Measurements from ENCODE around the gene KLK2.

Gene KLK2

DNA sequence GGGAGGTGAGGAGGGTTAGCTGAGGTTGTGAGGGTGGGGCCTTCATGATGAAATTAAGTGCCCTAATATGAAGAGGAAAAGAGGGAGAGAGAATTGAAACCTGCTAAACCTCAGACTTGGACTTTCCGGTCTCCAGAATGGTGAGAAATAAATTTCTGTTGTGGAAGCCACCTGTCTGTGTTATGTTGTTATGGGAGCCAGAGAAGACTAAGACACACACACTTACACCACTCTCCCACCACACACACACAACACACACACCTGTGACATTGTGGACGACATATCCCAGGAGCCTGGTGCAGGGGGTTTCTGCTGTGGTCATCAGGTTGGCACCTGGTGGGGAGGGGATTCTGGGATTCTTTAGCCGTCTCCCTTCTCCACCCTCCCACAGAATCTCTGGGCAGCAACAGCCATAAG, 24.0 kb downstream of the KLK2 start:
- DNase-seq (ENCODE audit: insufficient read length, low spot score) (no peak), FAIRE-seq (no peak)
- TF ChIP-seq SPI1 (IDR thresholded peaks at IDR 0.05; ENCODE audit: low read depth, low read length) (peak; percentile 25; the same call in 1 of the 2 replicates), TAF1 (IDR thresholded peaks at IDR 0.05; ENCODE audit: low read depth, low read length) (no peak)

DNA sequence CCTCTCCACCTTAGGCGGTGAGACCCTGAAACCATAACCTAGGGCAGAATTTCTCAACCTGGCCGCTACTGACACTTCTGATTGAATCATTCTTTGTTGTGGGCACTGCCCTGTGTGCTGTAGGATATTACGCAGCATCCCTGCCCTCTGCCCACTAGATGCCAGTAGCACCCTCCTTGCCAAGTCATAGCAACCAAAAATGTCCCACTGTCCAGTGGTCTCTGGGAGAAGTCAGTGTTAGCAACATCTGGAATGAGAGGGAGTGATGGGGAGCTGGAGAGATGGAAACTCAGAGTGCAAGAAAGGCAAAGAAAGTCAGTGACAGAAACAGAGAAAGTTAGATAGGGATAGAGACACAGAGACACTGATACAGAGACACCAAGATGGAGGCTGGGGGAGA, 24.4 kb downstream of the KLK2 start:
- no peak for FAIRE-seq
- DNase-seq (ENCODE audit: insufficient read length, low spot score), result no peak
- TF ChIP-seq POLR2AphosphoS5 (IDR thresholded peaks at IDR 0.05; ENCODE audit: low read depth, low read length) (no peak), SPI1 (IDR thresholded peaks at IDR 0.05; ENCODE audit: low read depth, low read length) (no peak), POU2F2 (IDR thresholded peaks at IDR 0.05; ENCODE audit: low read depth, low read length) (no peak), TAF1 (IDR thresholded peaks at IDR 0.05; ENCODE audit: low read depth, low read length) (no peak), POLR2A (IDR thresholded peaks at IDR 0.05; ENCODE audit: low read depth, low read length) (no peak), PAX5 (IDR thresholded peaks at IDR 0.05; ENCODE audit: insufficient read depth, low read length, severe bottlenecking) (no peak)

DNA sequence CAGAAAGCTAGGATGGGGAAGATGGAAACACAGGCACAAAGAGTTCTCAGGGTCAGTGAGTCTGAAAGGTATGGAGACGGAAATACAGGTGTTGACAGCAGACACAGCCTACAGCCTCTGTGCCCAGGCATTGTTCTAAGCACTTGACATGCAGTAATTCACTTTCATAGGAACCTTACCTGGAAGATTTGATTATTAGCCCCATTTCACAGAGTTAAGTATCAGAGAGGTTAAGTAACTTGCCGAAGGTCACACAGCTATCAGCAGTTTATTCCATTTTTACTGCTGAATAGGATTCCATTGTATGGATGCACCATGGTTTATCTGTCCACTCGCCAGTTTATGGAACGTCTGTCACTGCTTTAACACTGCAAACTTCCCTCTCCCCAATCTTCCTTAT, 24.8 kb downstream of the KLK2 start:
- FAIRE-seq (no peak), DNase-seq (ENCODE audit: insufficient read length, low spot score) (no peak)
- TF ChIP-seq POLR2AphosphoS5 (IDR thresholded peaks at IDR 0.05; ENCODE audit: low read depth, low read length), result no peak
- TF ChIP-seq POU2F2 (IDR thresholded peaks at IDR 0.05; ENCODE audit: low read depth, low read length), result no peak

DNA sequence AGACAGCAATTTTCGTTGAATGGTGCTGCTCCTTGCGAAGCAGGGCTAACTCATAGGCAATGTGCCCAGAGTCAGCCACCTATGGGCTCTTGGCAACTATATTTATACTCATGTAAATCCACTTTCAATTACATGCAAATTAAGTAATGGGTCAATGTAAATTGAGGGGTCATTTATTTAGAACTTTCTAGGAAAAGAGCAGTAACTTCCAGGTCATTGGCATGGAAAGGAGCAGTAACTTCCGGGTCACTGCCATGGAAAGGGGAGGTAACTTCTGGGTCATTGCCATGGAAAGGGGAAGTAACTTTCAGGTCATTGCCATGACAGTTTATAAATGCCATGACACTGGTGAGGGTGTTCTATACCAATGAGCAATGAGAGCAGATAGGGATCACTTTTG, 26.3 kb downstream of the KLK2 start:
- FAIRE-seq, result peak; percentile 72
- DNase-seq (ENCODE audit: insufficient read length, low spot score), result no peak

DNA sequence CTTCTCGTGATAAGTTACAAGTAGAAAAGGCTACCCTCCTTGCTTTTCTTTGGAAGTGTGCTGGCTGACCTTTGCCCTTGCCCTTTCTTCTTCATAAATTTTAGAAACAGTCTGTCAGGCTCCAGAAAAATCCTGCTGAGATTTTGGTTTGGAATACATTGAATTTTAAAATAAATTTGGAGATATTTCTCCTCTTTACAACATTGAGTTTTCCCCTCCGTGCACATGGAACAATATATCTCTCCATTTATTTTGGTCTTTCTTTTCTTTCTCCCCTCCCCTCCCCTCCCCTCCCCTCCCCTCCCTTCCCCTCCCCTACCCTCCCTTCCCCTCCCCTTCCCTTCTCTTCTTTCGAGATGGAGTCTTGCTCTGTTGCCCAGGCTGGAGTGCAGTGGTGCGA, 29.4 kb downstream of the KLK2 start:
- no peak for TF ChIP-seq TAF1 (IDR thresholded peaks at IDR 0.05; ENCODE audit: low read depth, low read length)
- TF ChIP-seq SPI1 (IDR thresholded peaks at IDR 0.05; ENCODE audit: low read depth, low read length), result no peak
- no peak for TF ChIP-seq POLR2A (IDR thresholded peaks at IDR 0.05; ENCODE audit: low read depth, low read length)
- TF ChIP-seq PAX5 (IDR thresholded peaks at IDR 0.05; ENCODE audit: insufficient read depth, low read length, severe bottlenecking), result no peak
- no peak for TF ChIP-seq POLR2AphosphoS5 (IDR thresholded peaks at IDR 0.05; ENCODE audit: low read depth, low read length)
- TF ChIP-seq POU2F2 (IDR thresholded peaks at IDR 0.05; ENCODE audit: low read depth, low read length), result no peak
- FAIRE-seq (no peak), DNase-seq (ENCODE audit: insufficient read length, low spot score) (no peak)

More for the DNA sequence above, 26.3 kb downstream of the KLK2 start:
- TF ChIP-seq TAF1 (IDR thresholded peaks at IDR 0.05; ENCODE audit: low read depth, low read length) (no peak), SPI1 (IDR thresholded peaks at IDR 0.05; ENCODE audit: low read depth, low read length) (no peak), POU2F2 (IDR thresholded peaks at IDR 0.05; ENCODE audit: low read depth, low read length) (no peak), POLR2AphosphoS5 (IDR thresholded peaks at IDR 0.05; ENCODE audit: low read depth, low read length) (no peak)

DNA sequence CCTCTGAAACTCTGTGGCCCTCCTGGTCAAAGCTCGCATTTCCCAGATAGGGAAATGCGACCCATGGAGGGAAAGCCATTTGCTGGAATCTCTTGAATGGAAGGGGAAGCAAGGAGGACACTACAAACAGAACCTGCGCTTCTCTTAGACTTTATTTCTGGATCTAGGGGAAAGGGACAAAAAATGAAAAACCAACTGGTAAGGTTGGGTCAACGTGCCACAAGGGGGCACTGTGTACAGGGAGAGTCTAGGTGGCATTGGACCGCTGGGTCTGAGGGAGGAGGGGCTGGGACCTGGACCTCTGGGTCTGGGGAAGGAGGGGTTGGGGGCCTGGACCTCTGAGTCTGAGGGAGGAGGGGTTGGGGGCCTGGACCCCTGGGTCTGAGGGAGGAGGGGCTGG, 33.0 kb downstream of the KLK2 start:
- TF ChIP-seq POLR2AphosphoS5 (IDR thresholded peaks at IDR 0.05; ENCODE audit: low read depth, low read length) (no peak), SPI1 (IDR thresholded peaks at IDR 0.05; ENCODE audit: low read depth, low read length) (no peak), TAF1 (IDR thresholded peaks at IDR 0.05; ENCODE audit: low read depth, low read length) (no peak), POU2F2 (IDR thresholded peaks at IDR 0.05; ENCODE audit: low read depth, low read length) (no peak), PAX5 (IDR thresholded peaks at IDR 0.05; ENCODE audit: insufficient read depth, low read length, severe bottlenecking) (no peak), POLR2A (IDR thresholded peaks at IDR 0.05; ENCODE audit: low read depth, low read length) (no peak)
- DNase-seq (ENCODE audit: insufficient read length, low spot score), result peak; percentile 41
- FAIRE-seq, result peak; percentile 78

DNA sequence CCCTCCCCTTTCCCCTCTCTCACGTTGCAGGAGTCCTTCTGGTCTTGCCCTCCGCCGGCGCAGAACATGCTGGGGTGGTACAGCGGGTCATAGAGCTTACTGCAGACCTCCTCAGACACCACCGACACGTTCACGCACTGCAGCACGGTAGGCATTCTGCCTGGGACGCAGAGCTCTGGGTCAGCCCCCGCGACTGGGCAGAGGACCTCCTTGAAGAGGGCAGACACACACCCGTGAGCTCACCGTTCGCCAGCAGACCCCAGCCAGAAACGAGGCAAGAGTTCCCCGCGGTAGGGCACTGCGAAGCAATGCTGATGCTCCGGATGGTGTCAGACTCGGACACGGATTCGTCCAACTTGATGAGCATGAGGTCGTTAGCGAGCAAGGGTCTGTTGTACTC, 35.1 kb downstream of the KLK2 start:
- no peak for FAIRE-seq
- DNase-seq (ENCODE audit: insufficient read length, low spot score), result no peak
- TF ChIP-seq SPI1 (IDR thresholded peaks at IDR 0.05; ENCODE audit: low read depth, low read length) (no peak), POU2F2 (IDR thresholded peaks at IDR 0.05; ENCODE audit: low read depth, low read length) (no peak), POLR2AphosphoS5 (IDR thresholded peaks at IDR 0.05; ENCODE audit: low read depth, low read length) (no peak), TAF1 (IDR thresholded peaks at IDR 0.05; ENCODE audit: low read depth, low read length) (no peak), PAX5 (IDR thresholded peaks at IDR 0.05; ENCODE audit: insufficient read depth, low read length, severe bottlenecking) (no peak), POLR2A (IDR thresholded peaks at IDR 0.05; ENCODE audit: low read depth, low read length) (no peak)

DNA sequence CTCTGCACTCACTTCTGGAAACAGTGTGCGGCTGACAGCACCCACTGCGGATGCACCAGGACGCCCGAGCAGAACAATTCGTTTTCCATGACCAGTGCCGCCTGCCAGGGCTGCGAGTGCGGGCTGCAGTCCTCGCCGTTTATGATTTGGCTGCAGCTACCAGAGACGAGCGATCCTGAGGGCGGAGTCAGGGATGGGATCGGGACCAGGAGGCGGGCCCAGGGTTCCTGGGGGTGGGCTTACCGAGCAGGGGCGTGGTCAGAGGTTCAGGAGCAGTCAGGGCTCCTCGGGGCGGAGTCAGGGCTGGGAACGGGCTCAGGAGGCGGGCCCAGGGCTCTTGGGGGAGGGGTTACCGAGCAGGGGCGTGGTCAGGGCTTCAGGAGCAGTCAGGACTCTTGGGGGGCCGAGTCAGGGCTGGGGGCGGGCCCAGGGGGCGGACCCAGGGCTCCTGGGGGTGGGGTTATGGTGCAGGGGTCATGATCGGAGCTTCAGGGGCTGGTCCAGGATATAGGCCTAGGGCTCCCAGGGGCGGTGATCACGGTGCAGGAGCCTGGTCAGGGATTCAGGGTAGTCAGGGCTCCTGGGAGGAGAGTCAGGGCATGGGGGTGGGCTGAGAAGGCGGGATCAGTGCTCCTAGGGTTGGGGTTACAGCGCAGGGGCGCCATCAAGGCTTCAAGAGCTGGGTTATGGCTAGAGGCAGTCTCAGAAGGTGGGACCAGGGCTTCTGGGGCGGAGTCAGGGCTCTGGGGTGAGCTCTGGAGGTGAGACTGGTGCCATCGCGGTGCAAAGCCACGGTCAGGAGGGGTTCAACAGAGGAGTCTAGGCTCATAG, 36.2 kb downstream of the KLK2 start:
- TF ChIP-seq POLR2AphosphoS5 (IDR thresholded peaks at IDR 0.05; ENCODE audit: low read depth, low read length) (no peak), PAX5 (IDR thresholded peaks at IDR 0.05; ENCODE audit: insufficient read depth, low read length, severe bottlenecking) (no peak), SPI1 (IDR thresholded peaks at IDR 0.05; ENCODE audit: low read depth, low read length) (no peak), TAF1 (IDR thresholded peaks at IDR 0.05; ENCODE audit: low read depth, low read length) (no peak), POLR2A (IDR thresholded peaks at IDR 0.05; ENCODE audit: low read depth, low read length) (no peak), POU2F2 (IDR thresholded peaks at IDR 0.05; ENCODE audit: low read depth, low read length) (no peak)
- DNase-seq (ENCODE audit: insufficient read length, low spot score), result peak; percentile 39
- no peak for FAIRE-seq

DNA sequence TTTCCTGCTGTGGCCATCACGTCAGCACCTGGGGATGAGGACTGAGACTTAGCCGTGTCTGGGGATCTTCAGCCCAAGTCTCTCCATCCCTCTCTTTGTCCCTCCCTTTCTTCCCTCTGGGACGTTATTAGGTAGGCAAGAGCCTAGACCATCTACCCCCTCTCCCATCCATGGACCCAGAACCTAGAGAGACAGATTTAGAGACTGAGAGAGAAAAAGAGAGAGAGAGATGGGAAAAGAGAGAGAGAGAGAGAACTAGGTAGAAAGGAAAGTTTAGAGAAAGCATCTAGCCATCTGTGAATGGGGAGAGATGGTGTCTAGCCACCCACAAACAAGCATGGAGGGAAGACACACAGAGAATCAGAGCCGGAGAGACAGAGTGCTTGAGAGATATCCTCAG, 37.5 kb downstream of the KLK2 start:
- FAIRE-seq (no peak), DNase-seq (ENCODE audit: insufficient read length, low spot score) (no peak)
- no peak for TF ChIP-seq POU2F2 (IDR thresholded peaks at IDR 0.05; ENCODE audit: low read depth, low read length)
- TF ChIP-seq POLR2A (IDR thresholded peaks at IDR 0.05; ENCODE audit: low read depth, low read length), result no peak
- no peak for TF ChIP-seq POLR2AphosphoS5 (IDR thresholded peaks at IDR 0.05; ENCODE audit: low read depth, low read length)
- TF ChIP-seq SPI1 (IDR thresholded peaks at IDR 0.05; ENCODE audit: low read depth, low read length), result no peak
- TF ChIP-seq PAX5 (IDR thresholded peaks at IDR 0.05; ENCODE audit: insufficient read depth, low read length, severe bottlenecking), result no peak
- no peak for TF ChIP-seq TAF1 (IDR thresholded peaks at IDR 0.05; ENCODE audit: low read depth, low read length)
